Measurements from ENCODE around the gene MTMR10. TPM values are rescaled to one million over a fixed set of nuclear protein-coding genes. Genes with fewer than 3 reads are reported as not detected.
A peak's percentile ranks its signal among the peaks of the same experiment; 100 is the strongest.

MTMR10 gene
- polyA plus RNA-seq, 1 donor, result 26.8 TPM

- no peak for DNase-seq
- H3K27me3 ChIP-seq (ENCODE audit: control insufficient read depth, insufficient read depth, low read length), result no peaks in the 10 kb centered on the region
- H3K4me3 ChIP-seq (ENCODE audit: low read length), result no peak overlapping the region
- no peaks in the 10 kb centered on the region for H3K4me1 ChIP-seq (ENCODE audit: control insufficient read depth, insufficient read depth, low read length)
- H3K9me3 ChIP-seq (ENCODE audit: control insufficient read depth, low read depth, low read length), result no peaks in the 10 kb centered on the region
- H3K36me3 ChIP-seq (ENCODE audit: control insufficient read depth, insufficient read depth, low read length), result peaks cover 90% of the 10 kb centered on the region
- H3K27ac ChIP-seq (ENCODE audit: low read length), result no peak overlapping the region
- WGBS (ENCODE audit: insufficient coverage, low lambda C conversion rate), result no CpG with 5 or more reads among the region's 5 CpGs
Measured at GRCh38 chr15:30924353-30924752, 67.1 kb downstream of the MTMR10 start.

DNA sequence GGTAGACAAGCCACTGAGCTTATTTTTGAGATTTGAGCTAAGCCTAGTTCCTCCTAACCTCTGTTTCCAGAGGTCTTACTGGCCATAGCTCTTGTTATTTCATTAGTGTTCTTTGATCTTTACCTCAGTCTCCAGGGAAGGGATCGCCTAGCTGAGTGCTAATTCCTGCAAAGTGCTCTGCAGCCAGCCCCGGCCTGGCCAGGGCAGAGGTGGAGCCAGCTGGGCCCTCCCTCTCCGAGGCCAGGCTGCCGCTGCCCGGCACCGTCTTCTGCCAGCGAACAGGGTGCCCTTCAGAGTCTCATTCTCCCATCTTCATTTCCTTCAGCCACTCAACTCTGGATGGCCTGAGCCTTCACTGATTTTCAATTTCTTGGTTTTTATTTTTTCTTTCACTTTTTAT is 68.0 kb downstream of the MTMR10 start:
- Histone ChIP-seq H3K9me3 (ENCODE audit: control insufficient read depth, low read depth, low read length) (no peaks in the 10 kb centered on the region), H3K27me3 (ENCODE audit: control insufficient read depth, insufficient read depth, low read length) (no peaks in the 10 kb centered on the region), H3K36me3 (ENCODE audit: control insufficient read depth, insufficient read depth, low read length) (peaks cover 85% of the 10 kb centered on the region), H3K27ac (ENCODE audit: low read length) (no peak overlapping the region), H3K4me1 (ENCODE audit: control insufficient read depth, insufficient read depth, low read length) (no peaks in the 10 kb centered on the region), H3K4me3 (ENCODE audit: low read length) (no peak overlapping the region)
- WGBS (ENCODE audit: insufficient coverage, low lambda C conversion rate), result no CpG with 5 or more reads among the region's 7 CpGs
- no peak for DNase-seq

GRCh38 chr15:30922480-30923311 is 68.7 kb downstream of the MTMR10 start:
- DNase-seq, result peak in 1 of 2 donors; percentile 12
- 90% methylated on average over 2 of the region's 14 CpGs for WGBS (ENCODE audit: insufficient coverage, low lambda C conversion rate)

GRCh38 chr15:30921781-30922479 is 69.5 kb downstream of the MTMR10 start:
- Histone ChIP-seq H3K27me3 (ENCODE audit: control insufficient read depth, insufficient read depth, low read length) (no peaks in the 10 kb centered on the region), H3K4me3 (ENCODE audit: low read length) (no peak overlapping the region), H3K36me3 (ENCODE audit: control insufficient read depth, insufficient read depth, low read length) (peaks cover 84% of the 10 kb centered on the region), H3K9me3 (ENCODE audit: control insufficient read depth, low read depth, low read length) (no peaks in the 10 kb centered on the region), H3K27ac (ENCODE audit: low read length) (no peak overlapping the region), H3K4me1 (ENCODE audit: control insufficient read depth, insufficient read depth, low read length) (no peaks in the 10 kb centered on the region)
- WGBS (ENCODE audit: insufficient coverage, low lambda C conversion rate), result 100% methylated on average over 1 of the region's 9 CpGs
- DNase-seq, result no peak

More at GRCh38 chr15:30922480-30923311, 68.7 kb downstream of the MTMR10 start:
- no peaks in the 10 kb centered on the region for H3K9me3 ChIP-seq (ENCODE audit: control insufficient read depth, low read depth, low read length)
- no peaks in the 10 kb centered on the region for H3K4me1 ChIP-seq (ENCODE audit: control insufficient read depth, insufficient read depth, low read length)
- no peak overlapping the region for H3K4me3 ChIP-seq (ENCODE audit: low read length)
- no peak overlapping the region for H3K27ac ChIP-seq (ENCODE audit: low read length)
- H3K36me3 ChIP-seq (ENCODE audit: control insufficient read depth, insufficient read depth, low read length), result peaks cover 86% of the 10 kb centered on the region
- H3K27me3 ChIP-seq (ENCODE audit: control insufficient read depth, insufficient read depth, low read length), result no peaks in the 10 kb centered on the region

DNA sequence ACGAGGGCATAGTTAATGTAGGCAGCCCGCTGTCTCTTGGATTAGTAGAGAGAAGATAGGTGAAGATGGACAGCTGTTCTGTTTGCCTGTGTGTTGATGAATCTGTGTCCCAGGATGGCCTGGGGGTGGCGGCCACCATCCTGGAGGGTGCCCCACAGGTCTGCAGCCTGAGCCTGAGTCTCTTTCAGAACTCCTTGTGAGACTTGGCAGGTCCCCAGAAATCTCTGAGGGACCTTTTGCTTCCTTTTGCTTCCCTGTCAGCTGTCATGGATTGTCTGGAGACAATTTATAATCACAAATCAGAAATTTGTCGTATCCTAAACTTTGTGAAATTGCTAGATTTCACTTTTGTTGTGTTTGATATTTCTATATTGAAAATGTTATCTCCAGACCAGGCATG is 70.3 kb downstream of the MTMR10 start:
- peaks cover 83% of the 10 kb centered on the region for H3K36me3 ChIP-seq (ENCODE audit: control insufficient read depth, insufficient read depth, low read length)
- no peak overlapping the region for H3K4me3 ChIP-seq (ENCODE audit: low read length)
- whole genome bisulfite sequencing (ENCODE audit: insufficient coverage, low lambda C conversion rate), result no CpG with 5 or more reads among the region's 4 CpGs
- H3K27ac ChIP-seq (ENCODE audit: low read length), result no peak overlapping the region
- H3K9me3 ChIP-seq (ENCODE audit: control insufficient read depth, low read depth, low read length), result no peaks in the 10 kb centered on the region
- DNase-seq, result no peak
- H3K4me1 ChIP-seq (ENCODE audit: control insufficient read depth, insufficient read depth, low read length), result no peaks in the 10 kb centered on the region
- no peaks in the 10 kb centered on the region for H3K27me3 ChIP-seq (ENCODE audit: control insufficient read depth, insufficient read depth, low read length)

- Histone ChIP-seq H3K36me3 (ENCODE audit: control insufficient read depth, insufficient read depth, low read length) (peaks cover 78% of the 10 kb centered on the region), H3K27ac (ENCODE audit: low read length) (no peak overlapping the region), H3K27me3 (ENCODE audit: control insufficient read depth, insufficient read depth, low read length) (no peaks in the 10 kb centered on the region), H3K9me3 (ENCODE audit: control insufficient read depth, low read depth, low read length) (no peaks in the 10 kb centered on the region), H3K4me3 (ENCODE audit: low read length) (no peak overlapping the region), H3K4me1 (ENCODE audit: control insufficient read depth, insufficient read depth, low read length) (no peaks in the 10 kb centered on the region)
- 80% methylated on average over 1 of the region's 5 CpGs for WGBS (ENCODE audit: insufficient coverage, low lambda C conversion rate)
- no peak for DNase-seq
Measured at GRCh38 chr15:30919877-30920550, 71.4 kb downstream of the MTMR10 start.

DNA sequence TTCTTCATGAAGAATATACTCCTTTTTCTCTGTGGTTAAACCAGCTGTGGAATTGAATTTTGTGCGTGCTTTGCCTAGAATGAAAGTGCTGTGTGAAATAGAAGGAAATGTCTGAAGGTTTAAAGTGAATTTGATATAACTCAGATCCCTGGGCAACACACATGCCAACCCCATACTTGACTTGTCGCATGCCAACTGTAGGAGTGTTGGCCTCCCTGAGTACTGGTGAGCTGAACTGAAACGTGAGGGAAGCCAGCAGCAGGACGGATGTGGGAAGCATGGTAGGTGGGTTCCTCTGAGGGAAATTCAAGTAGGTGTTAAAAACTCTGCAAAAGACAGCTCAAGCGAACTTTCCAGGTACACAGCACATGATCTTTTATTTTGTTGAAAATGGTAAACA is 73.1 kb downstream of the MTMR10 start:
- WGBS (ENCODE audit: insufficient coverage, low lambda C conversion rate), result 80% methylated on average over 1 of the region's 5 CpGs
- Histone ChIP-seq H3K4me1 (ENCODE audit: control insufficient read depth, insufficient read depth, low read length) (no peaks in the 10 kb centered on the region), H3K27ac (ENCODE audit: low read length) (no peak overlapping the region), H3K36me3 (ENCODE audit: control insufficient read depth, insufficient read depth, low read length) (peaks cover 75% of the 10 kb centered on the region), H3K27me3 (ENCODE audit: control insufficient read depth, insufficient read depth, low read length) (no peaks in the 10 kb centered on the region), H3K4me3 (ENCODE audit: low read length) (no peak overlapping the region), H3K9me3 (ENCODE audit: control insufficient read depth, low read depth, low read length) (no peaks in the 10 kb centered on the region)
- no peak for DNase-seq

- peaks cover 71% of the 10 kb centered on the region for H3K36me3 ChIP-seq (ENCODE audit: control insufficient read depth, insufficient read depth, low read length)
- DNase-seq, result no peak
- no peaks in the 10 kb centered on the region for H3K27me3 ChIP-seq (ENCODE audit: control insufficient read depth, insufficient read depth, low read length)
- no peaks in the 10 kb centered on the region for H3K9me3 ChIP-seq (ENCODE audit: control insufficient read depth, low read depth, low read length)
- no peak overlapping the region for H3K4me3 ChIP-seq (ENCODE audit: low read length)
- WGBS (ENCODE audit: insufficient coverage, low lambda C conversion rate), result 100% methylated on average over 1 of the region's 1 CpG
- H3K4me1 ChIP-seq (ENCODE audit: control insufficient read depth, insufficient read depth, low read length), result no peaks in the 10 kb centered on the region
- H3K27ac ChIP-seq (ENCODE audit: low read length), result no peak overlapping the region
Measured at GRCh38 chr15:30917675-30918074, 73.8 kb downstream of the MTMR10 start.

DNA sequence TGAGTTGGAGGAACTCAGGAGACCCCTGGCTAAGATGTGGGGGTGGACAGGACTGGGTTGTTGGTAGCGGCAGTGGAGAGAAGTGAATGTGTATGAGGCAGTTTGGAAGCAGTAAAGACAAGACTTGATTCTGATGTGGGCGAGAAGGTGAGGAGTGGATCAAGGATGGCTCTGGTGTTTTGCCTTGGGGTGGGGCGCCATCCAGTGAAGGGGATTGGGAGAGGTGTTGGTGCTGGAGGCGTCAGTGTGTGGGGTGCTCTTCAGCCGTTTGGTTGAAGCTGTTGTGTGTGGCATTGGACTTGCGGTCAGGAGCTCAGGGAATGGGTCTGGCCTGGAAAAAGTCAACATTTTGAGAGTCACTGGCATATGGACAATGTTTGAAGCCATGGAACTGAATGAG is 74.4 kb downstream of the MTMR10 start:
- Histone ChIP-seq H3K27ac (ENCODE audit: low read length) (no peak overlapping the region), H3K4me1 (ENCODE audit: control insufficient read depth, insufficient read depth, low read length) (no peaks in the 10 kb centered on the region), H3K9me3 (ENCODE audit: control insufficient read depth, low read depth, low read length) (no peaks in the 10 kb centered on the region), H3K27me3 (ENCODE audit: control insufficient read depth, insufficient read depth, low read length) (no peaks in the 10 kb centered on the region), H3K36me3 (ENCODE audit: control insufficient read depth, insufficient read depth, low read length) (peaks cover 69% of the 10 kb centered on the region), H3K4me3 (ENCODE audit: low read length) (no peak overlapping the region)
- WGBS (ENCODE audit: insufficient coverage, low lambda C conversion rate), result 84% methylated on average over 2 of the region's 6 CpGs
- DNase-seq, result no peak

DNA sequence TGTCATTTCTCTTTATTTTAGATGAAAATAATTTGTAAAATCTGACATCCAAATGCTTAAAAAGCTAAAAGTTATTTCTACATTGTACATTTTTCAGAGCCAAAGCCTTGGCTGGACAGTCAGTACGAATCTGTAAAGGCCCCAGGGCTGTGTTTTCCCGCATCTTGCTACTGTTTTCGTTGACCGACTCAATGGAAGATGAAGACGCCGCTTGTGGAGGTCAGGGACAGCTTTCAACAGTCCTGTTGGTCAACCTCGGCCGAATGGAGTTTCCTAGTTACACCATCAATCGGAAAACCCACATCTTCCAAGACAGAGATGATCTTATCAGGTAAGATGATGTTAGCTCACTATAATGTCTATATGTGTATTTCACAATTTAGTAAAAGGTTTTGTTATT is 77.7 kb downstream of the MTMR10 start:
- 100% methylated on average over 2 of the region's 9 CpGs for WGBS (ENCODE audit: insufficient coverage, low lambda C conversion rate)
- H3K9me3 ChIP-seq (ENCODE audit: control insufficient read depth, low read depth, low read length), result no peaks in the 10 kb centered on the region
- H3K36me3 ChIP-seq (ENCODE audit: control insufficient read depth, insufficient read depth, low read length), result peaks cover 61% of the 10 kb centered on the region
- no peaks in the 10 kb centered on the region for H3K4me1 ChIP-seq (ENCODE audit: control insufficient read depth, insufficient read depth, low read length)
- no peaks in the 10 kb centered on the region for H3K27me3 ChIP-seq (ENCODE audit: control insufficient read depth, insufficient read depth, low read length)
- H3K4me3 ChIP-seq (ENCODE audit: low read length), result no peak overlapping the region
- DNase-seq, result no peak
- no peak overlapping the region for H3K27ac ChIP-seq (ENCODE audit: low read length)
